HL-60/S4 treated with retinoic acid at 250 ng/mL for 4 days and 3 days (cell line): Measurements from ENCODE around the gene MALSU1.
"Not testable (repeated sequence)": the region's sequence is repeated elsewhere in the genome, so short reads cannot be mapped to it uniquely, and the experiment has no call there.

Source experiments
- in situ Hi-C: fragments of 300-500 bp; cut with MboI; formaldehyde crosslinking; loops from 2 replicates; pipeline ENCODE4 v1.7.0; 2022; ENCODE audit warnings: low sequenced_read_pairs

MALSU1 gene

DNA sequence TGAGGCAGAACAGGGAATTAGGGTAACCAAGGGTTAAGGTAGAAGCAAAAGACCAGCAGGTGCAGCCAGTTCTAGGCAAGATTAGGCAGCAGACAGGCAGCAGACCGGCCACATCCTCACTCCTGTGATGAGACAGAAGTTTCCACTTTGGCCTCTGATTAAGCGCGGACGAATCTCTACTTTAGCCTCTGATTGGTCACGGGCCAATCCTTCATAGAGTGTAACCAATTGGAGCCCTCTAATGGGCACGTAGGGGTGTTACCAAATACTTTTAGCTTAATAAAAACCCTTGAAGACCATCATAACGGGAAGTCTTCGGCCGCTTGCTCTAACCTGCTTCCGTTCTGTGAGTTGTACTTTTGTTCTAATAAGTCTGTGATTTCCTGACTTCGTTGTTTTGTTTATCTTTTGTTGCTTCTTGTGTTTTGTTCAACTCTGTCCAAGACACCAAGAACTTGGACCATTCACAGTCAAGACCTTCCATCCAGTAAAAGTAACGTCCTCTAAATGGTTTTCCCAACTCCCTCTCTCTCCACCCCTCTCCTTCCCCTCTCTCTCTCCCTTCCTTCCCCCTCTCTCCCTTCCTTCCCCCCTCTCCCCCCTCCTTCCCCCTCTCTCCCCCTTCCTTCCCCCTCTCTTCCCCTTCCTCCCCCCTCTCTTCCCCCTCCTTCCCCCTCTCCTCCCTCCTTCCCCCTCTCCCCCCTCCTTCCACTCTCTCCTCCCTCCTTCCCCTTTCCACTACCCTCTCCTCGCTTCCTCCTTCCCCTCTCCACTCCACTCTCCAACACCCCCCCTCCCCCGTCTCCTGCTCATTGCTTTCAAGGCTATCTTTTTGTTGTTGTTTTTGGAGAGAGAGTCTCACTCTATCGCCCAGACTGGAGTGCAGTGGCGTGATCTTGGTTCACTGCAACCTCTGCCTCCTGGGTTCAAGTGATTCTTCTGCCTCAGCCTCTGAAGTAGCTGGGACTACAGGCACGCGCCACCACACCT lies 13.2 kb upstream of the MALSU1 start:
- in situ Hi-C loops = loop anchor here (25.0 kb wide), 1 partner anchor 426 kb away; the partner anchor contains the start of gene STK31

DNA sequence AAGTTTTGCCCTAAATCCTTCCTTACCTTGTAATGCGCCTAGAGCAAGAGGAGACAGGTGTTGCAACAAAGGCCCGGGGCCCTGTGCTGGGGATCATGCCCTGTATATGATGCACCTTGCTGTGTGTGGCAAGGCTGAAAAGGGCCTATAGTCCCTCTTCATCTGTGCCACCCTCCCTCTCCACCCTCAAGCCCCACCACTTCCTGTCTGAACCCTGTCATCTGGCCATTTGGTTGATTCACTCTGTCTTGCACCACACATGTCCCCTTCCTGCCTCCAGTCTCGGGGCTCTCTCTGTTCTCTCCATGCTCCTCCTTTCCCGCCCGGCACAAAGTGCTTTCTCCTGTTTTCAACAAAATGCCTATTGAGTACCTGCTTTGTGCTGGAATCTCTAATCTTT lies 11.5 kb upstream of the MALSU1 start:
- in situ Hi-C loops = loop anchor here (25.0 kb wide), 1 partner anchor 425 kb away; the partner anchor contains the start of gene STK31

DNA sequence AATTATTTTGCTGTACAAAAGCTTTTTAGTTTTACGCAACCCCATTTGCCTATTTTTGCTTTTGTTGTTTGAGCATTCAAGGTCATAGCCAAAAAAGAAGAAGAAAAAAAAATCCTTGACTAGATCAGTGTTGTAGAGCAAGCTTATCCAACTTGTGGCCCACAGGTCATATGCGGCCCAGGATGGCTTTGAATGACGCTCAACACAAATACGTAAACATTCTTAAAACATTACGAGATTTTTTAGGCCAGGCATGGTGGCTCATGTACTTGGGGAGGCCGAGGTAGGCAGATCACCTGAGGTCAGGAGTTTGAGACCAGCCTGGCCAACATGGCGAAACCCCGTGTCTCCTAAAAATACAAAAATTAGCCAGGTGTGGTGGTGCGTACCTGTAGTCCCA lies 8.1 kb upstream of the MALSU1 start:
- in situ Hi-C loops = loop anchor here (25.0 kb wide), 1 partner anchor 421 kb away; the partner anchor contains the start of gene STK31

DNA sequence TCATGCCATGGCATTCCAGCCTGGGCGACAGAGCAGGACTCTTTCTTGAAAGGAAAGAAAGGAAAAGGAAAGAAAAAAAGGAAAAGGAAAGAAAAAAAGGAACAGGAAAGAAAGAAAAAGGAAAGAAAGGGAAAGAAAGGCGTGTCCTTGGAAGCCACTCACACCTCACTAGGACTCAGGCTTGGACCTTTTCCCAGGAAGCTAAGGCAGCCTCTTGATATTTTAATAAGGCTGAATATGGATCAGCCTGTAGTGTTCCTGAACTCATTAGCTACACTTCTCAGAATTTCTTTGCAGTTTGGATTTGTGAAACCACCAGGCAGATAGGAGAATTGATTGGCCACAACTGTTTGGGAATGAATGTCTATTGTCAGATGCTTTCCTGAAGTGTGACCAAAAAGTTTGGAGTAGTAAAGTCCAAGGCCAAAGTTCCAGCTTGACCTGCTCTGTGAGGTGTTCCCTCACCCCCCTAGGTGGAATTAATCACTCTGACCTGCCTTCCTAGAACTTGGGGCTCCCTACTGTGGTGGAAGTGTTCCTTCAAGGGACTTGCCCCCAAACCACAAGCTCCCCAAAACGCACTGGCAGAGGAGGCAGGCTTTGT lies 7.1 kb upstream of the MALSU1 start:
- in situ Hi-C loops = loop anchor here (25.0 kb wide), 1 partner anchor 420 kb away; the partner anchor contains the start of gene STK31

DNA sequence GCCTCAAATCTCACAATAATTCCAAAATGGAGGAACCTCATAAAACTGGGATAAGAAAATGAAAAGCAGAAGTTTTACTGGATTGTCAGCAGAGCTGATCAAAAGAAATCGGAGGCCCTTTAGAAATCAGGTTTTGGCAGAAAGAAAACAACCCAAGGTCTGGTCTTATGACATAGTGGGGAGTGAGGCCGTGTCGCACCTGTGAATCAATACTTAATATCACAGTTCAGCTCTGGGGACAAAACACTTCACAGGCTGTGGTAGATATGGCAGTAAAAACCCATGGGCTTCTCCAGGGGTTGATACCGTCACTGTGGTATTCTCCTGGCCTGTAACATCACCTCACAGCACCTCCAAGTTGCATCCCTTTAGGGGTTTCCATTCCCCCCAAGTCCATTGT lies 6.5 kb upstream of the MALSU1 start:
- in situ Hi-C loops = loop anchor here (25.0 kb wide), 1 partner anchor 420 kb away; the partner anchor contains the start of gene STK31

DNA sequence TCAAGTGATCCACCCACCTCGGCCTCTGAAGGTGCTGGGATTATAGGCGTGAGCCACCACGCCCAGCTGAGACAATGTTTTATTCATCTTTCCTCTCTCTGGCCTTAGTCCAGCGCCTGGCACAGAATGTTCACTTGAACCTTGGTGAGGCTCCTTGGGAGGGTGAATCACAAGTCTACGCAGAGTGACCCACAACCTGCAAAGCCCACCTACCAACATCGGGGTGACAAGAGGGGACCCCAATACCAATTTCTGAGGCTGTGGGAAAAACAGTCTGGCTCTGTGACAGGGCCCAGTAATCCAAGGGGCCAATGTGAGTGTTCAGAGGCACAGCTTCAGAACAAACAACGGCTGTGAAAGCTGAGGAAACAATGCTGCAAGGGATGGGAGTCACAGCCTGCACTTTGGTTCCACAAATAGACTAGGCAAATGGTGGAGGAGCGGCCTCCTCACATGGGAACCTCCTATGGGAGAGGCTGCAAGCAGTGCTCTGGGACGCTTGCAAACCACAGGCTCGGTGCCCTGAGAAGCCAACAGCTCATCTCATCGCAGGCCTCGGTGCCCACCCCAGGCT lies 5.6 kb upstream of the MALSU1 start:
- in situ Hi-C loops = loop anchor here (25.0 kb wide), 1 partner anchor 419 kb away; the partner anchor contains the start of gene STK31

DNA sequence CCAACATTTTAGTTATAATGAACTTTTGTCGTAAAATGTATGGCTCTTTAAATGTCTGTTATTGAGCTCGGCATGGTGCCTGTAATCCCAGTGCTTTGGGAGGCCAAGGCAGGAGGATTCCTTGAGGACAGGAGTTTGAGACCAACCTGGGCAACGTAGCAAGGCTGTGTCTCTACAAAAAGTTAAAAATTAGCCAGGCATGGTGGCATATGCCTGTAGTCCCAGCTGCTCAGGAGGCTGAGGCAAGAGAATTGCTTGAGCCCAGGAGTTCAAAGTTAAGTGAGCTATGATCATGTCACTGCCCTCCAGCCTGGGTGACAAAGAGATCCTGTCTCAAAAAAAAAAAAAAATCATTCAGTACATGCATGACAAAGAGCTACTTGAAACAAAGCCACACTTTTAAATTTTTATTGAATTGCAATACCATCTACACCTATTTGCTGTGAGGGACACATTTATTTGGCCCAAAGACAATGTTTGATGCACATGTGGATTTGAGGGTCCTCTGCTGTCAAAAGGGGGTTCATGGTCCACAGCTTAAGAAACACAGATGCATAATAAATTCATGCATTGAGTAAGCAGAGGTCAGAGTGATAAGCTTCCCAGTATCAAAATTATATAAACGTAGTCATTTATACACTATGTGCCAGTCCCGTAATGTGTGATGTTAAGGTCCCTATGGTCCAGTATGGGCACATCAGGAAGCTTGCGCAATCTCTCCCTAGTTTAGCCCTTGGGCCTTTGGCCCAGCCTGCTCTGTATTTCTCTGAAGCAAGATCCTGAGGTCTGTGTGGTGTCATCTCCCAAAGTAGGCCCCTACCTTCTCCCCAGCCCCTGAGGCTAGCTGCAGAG lies 4.4 kb upstream of the MALSU1 start:
- in situ Hi-C loops = loop anchor here (25.0 kb wide), 1 partner anchor 418 kb away; the partner anchor contains the start of gene STK31

DNA sequence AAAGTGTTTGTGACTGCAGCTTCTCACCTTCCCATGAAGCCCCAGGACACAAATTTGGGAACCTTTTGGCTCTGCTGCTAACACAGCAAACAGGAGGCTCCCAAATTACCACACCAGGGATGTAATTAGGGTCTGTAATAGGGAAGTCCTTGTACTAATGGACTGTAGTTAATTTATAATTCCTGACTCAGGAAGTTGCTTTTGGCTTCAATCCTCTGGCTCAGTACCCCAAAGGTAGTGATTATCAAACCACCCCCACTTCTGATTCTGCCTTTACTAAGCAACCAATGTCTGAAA lies 3.8 kb upstream of the MALSU1 start:
- in situ Hi-C loops = loop anchor here (25.0 kb wide), 1 partner anchor 417 kb away; the partner anchor contains the start of gene STK31

DNA sequence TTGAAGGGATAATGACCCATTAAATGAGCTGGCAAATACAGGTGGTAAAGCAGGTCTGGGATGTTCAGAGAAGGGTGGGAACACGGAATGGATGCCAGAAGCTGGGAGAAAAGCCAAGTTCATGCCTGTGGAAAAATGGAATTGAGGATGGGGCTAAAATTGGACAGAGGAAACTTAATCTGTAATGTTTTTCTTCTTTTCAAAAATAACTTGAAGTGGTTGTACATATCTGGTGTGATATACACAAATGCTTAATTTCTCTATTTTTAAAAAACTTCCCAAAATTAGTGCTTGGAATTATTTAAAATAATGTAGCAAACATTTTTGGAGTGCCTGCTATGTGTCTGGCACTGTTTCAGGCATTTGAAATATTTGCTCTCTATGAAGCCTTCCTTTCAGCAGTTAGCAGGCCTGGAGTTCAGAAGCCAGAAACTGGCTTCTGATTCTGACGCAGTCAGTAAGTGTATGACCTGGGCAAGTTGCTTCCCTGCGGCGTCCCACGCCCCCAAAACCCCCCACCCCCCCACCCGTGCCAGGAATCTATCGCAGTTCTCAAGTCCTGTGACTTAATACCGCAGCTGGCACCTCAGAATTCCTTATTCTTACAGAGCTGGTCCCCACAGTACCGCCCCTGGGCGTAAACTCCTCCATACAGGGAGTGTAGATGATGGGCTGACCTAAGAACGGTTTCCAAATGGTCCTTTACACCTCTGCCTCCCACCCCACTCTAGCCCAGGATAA lies 828 bp upstream of the MALSU1 start:
- in situ Hi-C loops = loop anchor here (25.0 kb wide), 1 partner anchor 414 kb away; the partner anchor contains the start of gene STK31

DNA sequence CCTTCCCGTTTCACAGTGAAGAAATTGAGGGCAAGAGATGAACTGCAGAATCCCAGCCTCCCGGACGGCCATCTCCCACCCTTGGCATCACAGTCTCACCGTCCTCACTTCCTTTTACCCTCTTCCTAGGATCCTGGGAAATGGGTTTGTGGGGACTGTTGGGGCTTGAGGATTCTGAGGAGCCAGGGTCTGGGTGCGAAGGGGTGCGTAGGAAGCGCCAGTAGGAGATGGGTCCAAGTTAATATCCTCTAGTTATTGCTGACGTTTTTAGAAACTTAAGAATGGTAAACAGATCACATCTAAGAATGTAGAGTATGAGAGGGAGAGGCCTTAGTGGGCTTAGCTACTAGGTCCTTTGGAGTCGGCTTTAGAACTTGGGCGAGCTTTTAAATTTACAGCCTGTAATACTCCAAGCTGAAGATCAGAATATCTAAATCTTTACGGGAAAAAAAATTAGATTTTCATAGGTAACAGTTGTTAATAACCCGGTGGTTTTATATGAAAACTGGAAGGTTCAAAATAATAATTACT lies 696 bp downstream of the MALSU1 start:
- in situ Hi-C loops = loop anchor here (25.0 kb wide), 1 partner anchor 412 kb away; the partner anchor contains the start of gene STK31

DNA sequence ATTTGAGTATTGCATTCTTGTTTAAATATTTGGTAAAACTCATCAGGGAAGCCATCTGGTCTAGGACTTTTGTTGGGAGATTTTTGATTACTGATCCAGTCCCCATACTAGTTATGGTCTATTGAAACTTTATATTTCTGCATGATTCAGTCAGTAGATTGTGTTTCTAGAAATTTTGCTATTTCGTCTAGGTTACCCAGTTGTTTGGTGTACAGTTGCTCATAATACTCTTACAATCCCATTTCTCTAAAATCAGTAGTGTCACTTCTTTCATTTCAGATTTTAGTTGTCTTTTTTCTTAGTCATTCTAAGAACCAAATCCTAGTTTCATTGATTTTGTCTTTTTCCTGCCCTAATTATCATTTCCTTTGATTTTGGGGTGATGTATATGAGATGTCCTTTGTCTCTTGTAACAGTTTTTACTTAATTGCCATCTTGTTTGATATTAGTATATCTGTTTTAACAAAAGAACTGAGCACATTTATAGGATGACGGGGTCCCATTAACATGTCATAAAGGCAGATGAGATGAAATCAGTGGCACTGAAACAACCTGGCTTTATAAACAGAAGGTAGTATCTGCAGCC lies 7.9 kb downstream of the MALSU1 start:
- in situ Hi-C loops = no loop called here

DNA sequence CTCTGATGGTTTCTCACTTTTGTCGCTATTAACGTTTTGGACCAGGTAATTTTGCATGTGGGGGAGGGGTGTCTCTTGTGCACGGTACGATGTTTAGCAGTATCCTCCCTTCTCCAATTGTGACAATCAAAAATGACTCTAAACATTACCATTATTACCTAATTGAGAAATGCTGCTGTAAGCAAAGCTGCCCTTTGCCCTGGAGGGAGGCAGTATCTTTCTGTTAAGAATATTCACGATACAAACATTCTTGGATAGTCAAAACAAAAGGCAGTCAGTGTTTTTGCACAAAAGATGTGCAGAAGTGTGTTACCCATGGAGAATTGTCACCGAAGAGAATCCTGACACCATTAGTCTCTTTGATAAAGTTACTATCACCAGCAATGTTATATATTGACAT lies 9.6 kb downstream of the MALSU1 start:
- in situ Hi-C loops = no loop called here

DNA sequence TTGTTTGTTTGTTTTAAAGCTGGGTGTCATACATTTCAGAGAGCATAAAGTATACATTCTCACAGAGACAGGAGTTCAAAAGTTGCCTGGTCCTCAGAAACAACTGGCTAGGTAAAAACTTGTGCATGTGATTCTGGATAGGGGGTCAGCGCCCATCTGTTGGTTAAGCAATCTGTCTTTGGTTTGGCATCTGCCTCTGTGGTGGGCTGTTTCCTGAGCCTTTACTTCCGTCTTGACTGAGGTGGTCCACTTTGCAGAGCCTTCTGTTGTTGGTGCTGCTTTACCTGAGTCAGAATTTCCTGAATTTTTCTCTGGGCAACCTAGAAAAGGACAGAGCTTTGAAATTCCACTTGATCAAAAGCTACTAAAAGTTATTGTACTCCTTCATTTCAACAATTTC lies 13.0 kb downstream of the MALSU1 start:
- in situ Hi-C loops = not testable (repeated sequence)

DNA sequence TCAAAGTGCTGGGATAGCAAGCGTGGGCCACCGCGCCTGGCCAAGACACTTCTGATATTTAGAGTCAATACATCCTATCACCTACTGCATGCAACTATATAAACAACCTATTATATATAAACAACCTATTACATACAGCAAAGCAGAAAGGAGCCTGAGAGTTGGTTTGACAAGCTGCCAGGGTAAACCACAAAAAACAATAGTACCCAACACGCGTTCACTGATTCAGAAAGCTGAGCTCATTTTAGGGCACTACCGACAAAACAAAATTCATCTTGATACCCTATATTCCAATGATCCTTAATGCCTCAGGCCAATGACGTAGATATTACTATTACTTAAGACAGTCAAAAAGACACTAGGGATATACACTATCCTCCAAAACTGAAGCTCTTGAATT lies 16.2 kb downstream of the MALSU1 start:
- in situ Hi-C loops = no loop called here

DNA sequence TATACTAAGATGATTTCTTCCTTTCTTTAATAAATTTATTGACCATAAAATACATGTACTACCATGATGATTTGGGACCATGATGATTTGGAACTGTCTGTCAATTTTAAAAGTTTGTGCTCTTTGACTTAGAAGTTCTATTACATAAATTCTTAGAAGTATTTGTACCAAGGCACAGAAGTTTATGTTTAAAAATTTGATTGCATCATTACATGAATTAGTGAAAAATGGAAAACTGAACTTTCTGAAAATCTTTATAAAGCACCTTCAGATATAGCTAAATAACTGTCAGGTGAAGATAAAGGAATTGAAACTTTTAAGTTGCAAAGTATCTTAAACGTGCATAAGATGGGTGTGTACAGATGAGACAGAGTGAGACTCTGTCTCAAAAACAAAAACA lies 32.0 kb downstream of the MALSU1 start:
- in situ Hi-C loops = no loop called here

DNA sequence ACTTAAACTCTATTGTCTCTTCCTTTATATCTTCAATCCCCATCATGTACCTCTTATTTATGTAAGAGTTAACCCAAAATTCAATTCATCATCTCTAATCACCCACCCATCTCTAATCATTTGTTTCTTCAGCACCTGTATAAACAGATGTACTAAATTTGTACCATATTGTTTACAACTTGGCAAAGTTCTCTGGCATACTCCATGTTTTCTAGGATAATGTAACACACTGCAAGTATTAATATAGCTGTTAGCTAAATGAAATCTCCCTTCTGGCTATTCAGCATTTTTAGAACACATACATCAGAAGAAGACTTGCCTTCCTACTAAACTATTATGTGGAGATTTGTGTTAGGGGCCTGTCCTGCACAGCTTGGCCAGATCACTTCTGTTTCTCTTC lies 33.1 kb downstream of the MALSU1 start:
- in situ Hi-C loops = no loop called here

DNA sequence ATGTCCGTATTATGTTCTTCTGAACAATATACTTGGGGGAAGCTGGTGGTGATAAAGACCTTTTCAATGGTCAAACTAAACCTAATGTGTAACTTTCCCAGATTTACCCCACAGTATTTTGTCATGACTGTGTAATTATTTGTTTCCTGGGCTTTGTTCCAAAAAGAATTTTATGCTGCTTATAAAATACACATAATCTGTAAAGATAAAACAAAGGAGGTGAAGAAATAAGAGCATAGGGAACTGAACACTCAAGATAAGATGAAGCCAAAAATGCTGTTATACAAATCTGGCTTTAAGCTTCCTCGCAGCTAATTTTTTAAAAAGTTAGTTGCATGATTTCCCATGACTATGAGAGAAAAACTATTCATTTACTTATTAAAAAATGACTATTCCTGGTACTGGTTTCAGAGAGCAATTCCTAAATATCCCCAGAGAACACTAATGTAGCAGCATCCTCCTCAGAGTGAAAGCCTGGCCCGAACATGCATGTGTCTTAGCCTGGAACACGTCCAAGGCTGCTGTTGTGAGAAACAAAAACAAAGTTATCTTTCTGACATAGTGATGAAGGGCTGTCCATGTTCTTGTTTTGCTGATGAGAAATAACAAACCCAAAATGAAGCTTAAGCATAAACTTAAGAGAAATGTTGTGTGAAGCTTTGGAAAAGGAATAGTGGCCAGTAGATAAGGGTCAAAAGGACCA lies 33.9 kb downstream of the MALSU1 start:
- in situ Hi-C loops = no loop called here

DNA sequence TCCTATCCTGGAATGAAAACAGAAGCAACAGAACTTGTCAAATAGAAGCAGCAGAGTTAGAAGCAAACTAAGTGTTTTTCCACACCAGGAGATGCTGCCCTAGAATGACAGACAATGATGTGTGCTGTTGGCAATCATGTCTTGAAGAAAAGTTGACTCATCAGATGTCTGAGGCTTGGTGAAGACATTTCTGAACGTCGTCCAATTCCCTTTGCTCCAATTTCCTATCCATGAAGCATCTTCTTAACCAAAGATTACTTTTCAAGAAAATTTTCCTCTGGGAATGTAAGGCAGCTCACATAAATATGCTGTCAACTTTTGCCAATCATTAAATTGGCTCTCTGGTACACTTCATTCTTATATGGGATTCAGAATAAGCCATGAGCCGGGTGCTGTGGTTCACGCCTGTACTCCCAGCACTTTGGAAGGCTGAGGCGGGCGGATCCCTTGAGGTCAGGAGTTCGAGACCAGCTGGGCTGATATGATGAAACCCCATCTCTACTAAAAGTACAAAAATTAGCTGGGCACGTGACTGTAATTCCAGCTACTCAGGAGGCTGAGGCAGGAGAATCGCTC lies 34.6 kb downstream of the MALSU1 start:
- in situ Hi-C loops = no loop called here
